Measurements from ENCODE around the gene TMEM158.

DNA sequence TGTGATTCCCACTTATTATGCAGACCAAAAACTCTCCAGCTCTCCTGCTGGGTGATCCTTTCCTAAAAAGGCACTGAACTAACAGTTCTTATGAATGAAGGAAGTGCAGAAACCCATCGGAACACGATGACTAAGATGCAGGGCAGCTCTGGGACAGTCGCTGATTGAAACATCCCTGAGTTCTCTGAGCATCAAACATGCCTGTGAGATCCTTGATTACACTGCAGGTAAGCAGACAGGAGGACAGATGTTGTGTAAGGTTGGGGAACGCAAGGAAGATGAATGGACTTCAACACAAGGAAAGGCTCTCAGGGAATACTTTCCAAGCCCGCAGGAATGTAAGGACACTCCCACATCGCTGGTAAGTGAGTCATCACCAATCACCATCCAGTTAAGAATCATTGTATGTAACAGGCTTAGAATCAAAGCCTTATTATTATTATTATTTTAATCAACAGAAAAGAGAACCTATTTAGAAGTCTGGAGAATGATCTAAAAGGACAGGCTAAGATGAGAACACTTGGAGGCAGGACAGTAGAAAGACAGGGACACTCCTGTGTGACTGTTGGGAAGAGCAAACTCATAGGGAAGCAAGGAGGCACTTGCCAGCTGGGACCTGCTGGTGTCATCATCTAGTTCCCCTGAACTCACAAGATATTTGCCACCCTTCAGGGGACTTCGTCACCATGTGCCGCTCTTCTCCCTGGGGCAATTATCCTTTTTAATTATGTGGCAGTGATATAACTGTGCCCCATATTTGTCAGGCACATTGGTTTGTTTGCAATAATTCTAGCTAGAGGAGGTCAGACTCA is 26.0 kb downstream of the TMEM158 start:
- TF ChIP-seq, protein P1, sequence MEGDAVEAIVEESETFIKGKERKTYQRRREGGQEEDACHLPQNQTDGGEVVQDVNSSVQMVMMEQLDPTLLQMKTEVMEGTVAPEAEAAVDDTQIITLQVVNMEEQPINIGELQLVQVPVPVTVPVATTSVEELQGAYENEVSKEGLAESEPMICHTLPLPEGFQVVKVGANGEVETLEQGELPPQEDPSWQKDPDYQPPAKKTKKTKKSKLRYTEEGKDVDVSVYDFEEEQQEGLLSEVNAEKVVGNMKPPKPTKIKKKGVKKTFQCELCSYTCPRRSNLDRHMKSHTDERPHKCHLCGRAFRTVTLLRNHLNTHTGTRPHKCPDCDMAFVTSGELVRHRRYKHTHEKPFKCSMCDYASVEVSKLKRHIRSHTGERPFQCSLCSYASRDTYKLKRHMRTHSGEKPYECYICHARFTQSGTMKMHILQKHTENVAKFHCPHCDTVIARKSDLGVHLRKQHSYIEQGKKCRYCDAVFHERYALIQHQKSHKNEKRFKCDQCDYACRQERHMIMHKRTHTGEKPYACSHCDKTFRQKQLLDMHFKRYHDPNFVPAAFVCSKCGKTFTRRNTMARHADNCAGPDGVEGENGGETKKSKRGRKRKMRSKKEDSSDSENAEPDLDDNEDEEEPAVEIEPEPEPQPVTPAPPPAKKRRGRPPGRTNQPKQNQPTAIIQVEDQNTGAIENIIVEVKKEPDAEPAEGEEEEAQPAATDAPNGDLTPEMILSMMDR (IDR thresholded peaks at IDR 0.05; ENCODE audit: insufficient read depth, low read depth, low read length), result no peak
- no peak for TF ChIP-seq EZH2 (IDR thresholded peaks at IDR 0.05; ENCODE audit: insufficient read depth, low read length)
